ENCODE results near the gene PRSS56.

Gene PRSS56

GRCh38 chr2:232498452-232498851 is 21.7 kb upstream of the PRSS56 start:
- Histone ChIP-seq H3K27me3 (replicated peaks) (peaks cover 22% of the 10 kb centered on the region), H3K27ac (no peak overlapping the region), H3K4me3 (ENCODE audit: low read depth, low read length) (no peak overlapping the region), H3K36me3 (replicated peaks) (no peaks in the 10 kb centered on the region)
- no peak for TF ChIP-seq CTCF (IDR thresholded peaks at IDR 0.05; ENCODE audit: low read depth, low read length, missing control alignments)
- in situ Hi-C loops (cut with HindIII; ENCODE audit: low pct_ligation_motif_present, low sequenced_read_pairs), result no loop called here
- DNase-seq, result no peak

- in situ Hi-C loops (cut with HindIII; ENCODE audit: low pct_ligation_motif_present, low sequenced_read_pairs), result no loop called here
- DNase-seq, result no peak
- Histone ChIP-seq H3K36me3 (replicated peaks) (no peaks in the 10 kb centered on the region), H3K27ac (no peak overlapping the region), H3K27me3 (replicated peaks) (peaks cover 47% of the 10 kb centered on the region), H3K4me3 (ENCODE audit: low read depth, low read length) (no peak overlapping the region)
- TF ChIP-seq CTCF (IDR thresholded peaks at IDR 0.05; ENCODE audit: low read depth, low read length, missing control alignments), result no peak
These were observed 18.8 kb upstream of the PRSS56 start for GRCh38 chr2:232501331-232501771.

- H3K36me3 ChIP-seq (replicated peaks), result no peaks in the 10 kb centered on the region
- peaks cover 52% of the 10 kb centered on the region for H3K27me3 ChIP-seq (replicated peaks)
- DNase-seq, result no peak
- in situ Hi-C loops (cut with HindIII; ENCODE audit: low pct_ligation_motif_present, low sequenced_read_pairs), result no loop called here
- H3K4me3 ChIP-seq (ENCODE audit: low read depth, low read length), result no peak overlapping the region
- H3K27ac ChIP-seq, result no peak overlapping the region
- TF ChIP-seq CTCF (IDR thresholded peaks at IDR 0.05; ENCODE audit: low read depth, low read length, missing control alignments), result no peak
These were observed 18.3 kb upstream of the PRSS56 start for GRCh38 chr2:232501794-232502390.

- Histone ChIP-seq H3K27me3 (replicated peaks) (peaks cover 52% of the 10 kb centered on the region), H3K27ac (no peak overlapping the region), H3K4me3 (ENCODE audit: low read depth, low read length) (no peak overlapping the region), H3K36me3 (replicated peaks) (no peaks in the 10 kb centered on the region)
- no peak for DNase-seq
- in situ Hi-C loops (cut with HindIII; ENCODE audit: low pct_ligation_motif_present, low sequenced_read_pairs), result no loop called here
- TF ChIP-seq CTCF (IDR thresholded peaks at IDR 0.05; ENCODE audit: low read depth, low read length, missing control alignments), result no peak
These were observed 17.7 kb upstream of the PRSS56 start for GRCh38 chr2:232502511-232502910.

GRCh38 chr2:232502911-232503808 is 17.0 kb upstream of the PRSS56 start:
- peak; percentile 14 for DNase-seq
- no peak for TF ChIP-seq CTCF (IDR thresholded peaks at IDR 0.05; ENCODE audit: low read depth, low read length, missing control alignments)
- in situ Hi-C loops (cut with HindIII; ENCODE audit: low pct_ligation_motif_present, low sequenced_read_pairs), result no loop called here
- Histone ChIP-seq H3K27me3 (replicated peaks) (peaks cover 52% of the 10 kb centered on the region), H3K27ac (no peak overlapping the region), H3K36me3 (replicated peaks) (no peaks in the 10 kb centered on the region), H3K4me3 (ENCODE audit: low read depth, low read length) (no peak overlapping the region)
